ENCODE results near the gene LRMDA.

DNA sequence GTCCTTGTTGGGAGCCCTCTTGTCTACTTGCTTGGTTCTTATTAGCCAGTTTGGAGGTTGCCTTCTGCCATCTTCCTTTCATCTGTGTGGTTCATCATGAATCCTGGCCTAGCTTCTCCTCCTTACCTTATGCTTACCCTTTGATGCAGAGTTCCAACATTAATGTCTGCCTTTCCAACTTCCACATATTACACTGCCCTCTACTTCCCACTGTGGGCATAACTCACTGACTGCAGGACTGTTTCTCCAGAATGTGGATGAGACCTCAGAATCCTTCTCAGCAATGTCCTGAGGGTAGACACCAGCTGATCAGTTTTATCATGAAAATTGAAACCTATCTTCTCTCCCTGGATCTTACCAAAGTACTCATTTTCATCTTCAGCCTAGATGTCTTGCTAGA, 491.0 kb downstream of the LRMDA start:
- TF ChIP-seq CTCF (IDR thresholded peaks at IDR 0.05; ENCODE audit: insufficient read depth, low read length, poor library complexity, severe bottlenecking) (no peak), EZH2phosphoT487 (conservative IDR thresholded peaks at IDR 0.05; ENCODE audit: low read length) (no peak)

Data from SU-DHL-6 (cell line).